GM10266 (cell line): ENCODE measurements around the gene TMPRSS13.

ENCODE experiments used
- DNase-seq: peaks from one replicate; pipeline ENCODE4 v3.0.0; 2012; ENCODE audit errors: extremely low spot score
- CTCF ChIP-seq: IDR thresholded peaks from 2 replicates; pipeline ENCODE4 v1.5.1; 2012; ENCODE audit warnings: mild to moderate bottlenecking, low read depth; ENCODE audit not compliant: control insufficient read depth, insufficient read depth; ENCODE audit errors: missing control alignments

TMPRSS13 gene

GRCh38 chr11:117972629-117973502 lies 43.7 kb upstream of the TMPRSS13 start:
- no peak for DNase-seq
- no peak for TF ChIP-seq CTCF

GRCh38 chr11:117972044-117972443 lies 42.8 kb upstream of the TMPRSS13 start:
- TF ChIP-seq CTCF: no peak

GRCh38 chr11:117970400-117971024 lies 41.3 kb upstream of the TMPRSS13 start:
- no peak for TF ChIP-seq CTCF
- no peak for DNase-seq

More at GRCh38 chr11:117972044-117972443, 42.8 kb upstream of the TMPRSS13 start:
- DNase-seq: no peak

GRCh38 chr11:117969160-117969991 lies 40.2 kb upstream of the TMPRSS13 start:
- no peak for TF ChIP-seq CTCF
- no peak for DNase-seq

GRCh38 chr11:117966908-117967307 lies 37.7 kb upstream of the TMPRSS13 start:
- no peak for DNase-seq
- TF ChIP-seq CTCF: no peak

- no peak for TF ChIP-seq CTCF
- no peak for DNase-seq
Measured at GRCh38 chr11:117962826-117963225, 33.6 kb upstream of the TMPRSS13 start.
